Adipocyte (in vitro differentiated cells): ENCODE data around the gene AFG1L.
"Not testable (repeated sequence)": the region's sequence is repeated elsewhere in the genome, so short reads cannot be mapped to it uniquely, and the experiment has no call there.

Source experiments
- DNase-seq: peaks from one replicate; pipeline ENCODE4 v3.0.0-alpha.2; 2015; ENCODE audit warnings: low read depth
- H3K27me3 ChIP-seq: replicated peaks from 2 replicates; pipeline ENCODE4 v1.7.0; 2013; ENCODE audit warnings: mild to moderate bottlenecking, low read length, moderate library complexity; ENCODE audit not compliant: control insufficient read depth, insufficient read depth
- H3K36me3 ChIP-seq: 2 replicates; pipeline ENCODE4 v1.7.0; 2013; ENCODE audit warnings: low read length, mild to moderate bottlenecking, moderate library complexity; ENCODE audit not compliant: control insufficient read depth, insufficient read depth, severe bottlenecking
- H3K4me1 ChIP-seq: 2 replicates; pipeline ENCODE4 v1.7.0; 2013; ENCODE audit warnings: mild to moderate bottlenecking, low read length, moderate library complexity; ENCODE audit not compliant: control insufficient read depth, insufficient read depth
- H3K4me3 ChIP-seq: 2 replicates; pipeline ENCODE4 v1.7.0; 2013; ENCODE audit warnings: mild to moderate bottlenecking, low read length, moderate library complexity
- H3K9ac ChIP-seq: 2 replicates; pipeline ENCODE4 v1.7.0; 2013; ENCODE audit warnings: mild to moderate bottlenecking, low read length, moderate library complexity
- H3K9me3 ChIP-seq: 2 replicates; pipeline ENCODE4 v1.7.0; 2013; ENCODE audit warnings: mild to moderate bottlenecking, low read length, moderate library complexity; ENCODE audit not compliant: control insufficient read depth

Gene AFG1L

DNA sequence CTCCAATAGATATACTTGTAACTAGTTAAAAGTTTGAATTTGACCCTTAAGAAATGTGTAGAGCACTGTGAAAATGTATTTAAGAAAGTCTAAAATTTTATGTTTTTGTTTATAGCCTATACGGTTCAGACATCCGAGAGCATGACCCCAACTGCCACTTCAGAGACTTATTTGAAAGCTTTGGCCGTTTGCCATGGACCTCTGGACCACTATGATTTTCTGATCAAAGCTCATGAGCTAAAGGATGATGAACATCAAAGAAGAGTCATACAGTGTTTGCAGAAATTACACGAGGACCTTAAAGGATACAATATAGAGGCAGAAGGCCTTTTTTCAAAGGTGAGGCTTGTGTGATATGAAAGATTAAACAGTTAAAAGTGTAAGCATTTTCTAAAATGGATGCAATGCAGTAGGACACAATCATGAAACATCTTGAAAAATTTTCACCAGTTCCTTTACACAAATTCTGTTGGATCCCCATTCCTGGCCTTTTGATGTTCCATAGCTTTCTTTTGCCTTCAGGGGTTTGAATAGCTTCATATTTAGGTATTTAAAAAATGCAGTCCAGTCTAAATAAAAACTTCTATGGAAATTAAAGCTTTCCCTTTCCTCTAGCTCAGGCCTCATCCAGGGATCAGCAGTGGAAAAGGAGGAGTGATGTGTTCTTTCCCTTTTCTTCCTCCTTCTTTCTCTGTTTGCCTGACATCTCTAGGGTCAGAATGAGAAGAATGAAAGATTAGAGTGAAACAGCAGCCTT, 29.0 kb downstream of the AFG1L start:
- H3K9me3 ChIP-seq: no peaks in the 10 kb centered on the region
- no peak overlapping the region for H3K9ac ChIP-seq
- no peak overlapping the region for H3K4me3 ChIP-seq
- H3K4me1 ChIP-seq: peaks cover 8% of the 10 kb centered on the region
- peaks cover 28% of the 10 kb centered on the region for H3K36me3 ChIP-seq
- DNase-seq: peak; percentile 44
- no peaks in the 10 kb centered on the region for H3K27me3 ChIP-seq

DNA sequence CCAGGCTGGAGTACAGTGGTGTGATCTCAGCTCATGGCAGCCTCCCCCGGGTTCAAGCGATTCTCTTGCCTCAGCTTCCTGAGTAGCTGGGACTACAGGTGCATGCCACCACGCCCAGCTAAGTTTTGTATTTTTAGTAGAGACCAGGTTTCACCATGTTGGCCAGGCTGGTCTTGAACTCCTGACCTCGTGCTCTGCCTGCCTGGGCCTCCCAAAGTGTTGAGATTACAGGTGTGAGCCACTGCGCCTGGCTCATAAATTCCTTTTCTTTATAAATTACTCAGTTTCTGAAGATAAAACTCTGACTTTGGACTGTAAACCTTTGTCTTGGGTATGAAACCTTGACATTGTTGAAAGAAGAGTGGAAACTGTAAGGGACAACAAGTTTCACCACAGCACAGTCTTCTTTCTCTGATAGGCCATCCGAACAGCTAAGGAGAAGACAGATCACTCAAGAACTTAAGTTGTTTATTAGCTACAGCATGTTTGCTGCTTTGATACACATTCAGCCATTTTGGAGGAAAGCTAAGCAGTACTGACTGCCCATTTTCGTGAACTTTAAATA, 35.4 kb downstream of the AFG1L start:
- peaks cover 14% of the 10 kb centered on the region for H3K36me3 ChIP-seq
- DNase-seq, H3K9me3 ChIP-seq, H3K4me1 ChIP-seq, H3K27me3 ChIP-seq, H3K9ac ChIP-seq, H3K4me3 ChIP-seq: not testable (repeated sequence)

GRCh38 chr6:108330806-108331205, 36.0 kb downstream of the AFG1L start:
- no peak for DNase-seq
- Histone ChIP-seq H3K9ac (no peak overlapping the region), H3K4me1 (no peaks in the 10 kb centered on the region), H3K27me3 (no peaks in the 10 kb centered on the region), H3K9me3 (no peaks in the 10 kb centered on the region), H3K36me3 (peaks cover 14% of the 10 kb centered on the region), H3K4me3 (no peak overlapping the region)

DNA sequence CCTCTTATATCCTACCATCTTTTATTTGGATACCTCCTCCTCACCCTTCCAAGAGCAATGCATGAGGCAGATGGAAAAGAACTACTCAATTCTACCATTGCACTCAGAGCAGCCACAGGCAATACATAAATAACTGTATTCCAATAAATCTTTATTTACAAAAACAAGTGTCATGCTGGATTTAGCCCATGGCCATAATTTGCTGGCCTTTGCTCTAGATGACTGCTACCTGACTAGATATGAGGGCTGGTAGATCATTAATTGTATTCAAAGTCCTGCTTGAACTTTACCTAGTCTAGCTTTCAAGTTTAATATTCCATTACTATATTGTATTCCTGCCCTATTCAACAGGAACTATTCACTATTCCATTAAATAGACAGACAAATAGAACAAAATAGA, 37.1 kb downstream of the AFG1L start:
- Histone ChIP-seq H3K9me3 (no peaks in the 10 kb centered on the region), H3K4me1 (no peaks in the 10 kb centered on the region), H3K36me3 (peaks cover 9% of the 10 kb centered on the region), H3K4me3 (no peak overlapping the region), H3K27me3 (no peaks in the 10 kb centered on the region), H3K9ac (no peak overlapping the region)
- DNase-seq: no peak

GRCh38 chr6:108336971-108337370, 42.1 kb downstream of the AFG1L start:
- Histone ChIP-seq H3K4me1 (peaks cover 9% of the 10 kb centered on the region), H3K36me3 (no peaks in the 10 kb centered on the region), H3K9me3 (no peaks in the 10 kb centered on the region), H3K27me3 (no peaks in the 10 kb centered on the region), H3K4me3 (no peak overlapping the region), H3K9ac (no peak overlapping the region)
- no peak for DNase-seq

DNA sequence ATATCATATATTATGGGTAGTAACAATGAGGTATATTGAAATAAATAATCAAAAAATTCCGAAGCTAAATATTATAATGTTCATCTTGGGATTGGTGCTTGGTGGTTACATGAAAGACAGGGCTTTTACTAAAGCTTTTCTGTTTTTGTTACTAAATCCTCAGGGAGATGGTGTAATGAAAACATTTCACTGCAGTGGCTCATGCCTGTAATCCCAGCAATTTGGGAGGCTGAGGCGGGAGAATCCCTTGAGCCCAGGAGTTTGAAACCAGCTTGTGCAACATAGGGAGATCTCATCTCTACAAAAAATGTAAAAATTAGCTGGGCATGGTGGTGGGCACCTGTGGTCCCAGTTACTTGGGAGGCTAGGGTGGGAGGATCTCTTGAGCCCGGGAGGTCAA, 42.9 kb downstream of the AFG1L start:
- H3K9me3 ChIP-seq: no peaks in the 10 kb centered on the region
- no peaks in the 10 kb centered on the region for H3K36me3 ChIP-seq

DNA sequence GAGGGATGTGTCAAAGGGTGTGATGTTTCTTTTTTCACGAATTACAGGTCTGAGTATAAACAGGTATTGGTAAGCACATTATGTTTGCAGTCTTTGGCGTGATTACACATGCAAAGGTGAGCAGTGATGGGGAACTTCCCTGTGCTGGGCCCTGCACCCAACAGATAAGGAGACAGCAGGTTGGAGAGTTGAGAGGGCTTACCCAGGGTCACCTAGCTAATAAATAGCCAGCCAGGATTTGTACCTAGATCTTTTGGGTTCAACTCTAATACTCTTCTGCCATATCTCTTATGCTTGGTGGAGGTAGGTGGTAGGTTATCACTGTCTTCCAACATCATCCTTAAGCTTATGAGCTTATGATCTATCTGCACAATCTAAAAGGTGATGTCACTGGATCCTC, 46.5 kb downstream of the AFG1L start:
- peaks cover 9% of the 10 kb centered on the region for H3K4me1 ChIP-seq
- H3K36me3 ChIP-seq: no peaks in the 10 kb centered on the region
- no peak overlapping the region for H3K4me3 ChIP-seq
- H3K9ac ChIP-seq: no peak overlapping the region
- no peaks in the 10 kb centered on the region for H3K9me3 ChIP-seq
- DNase-seq: no peak
- no peaks in the 10 kb centered on the region for H3K27me3 ChIP-seq

More for the DNA sequence above, 42.9 kb downstream of the AFG1L start:
- DNase-seq: peak; percentile 29
- Histone ChIP-seq H3K4me3 (no peak overlapping the region), H3K4me1 (peaks cover 9% of the 10 kb centered on the region), H3K27me3 (no peaks in the 10 kb centered on the region), H3K9ac (no peak overlapping the region)

DNA sequence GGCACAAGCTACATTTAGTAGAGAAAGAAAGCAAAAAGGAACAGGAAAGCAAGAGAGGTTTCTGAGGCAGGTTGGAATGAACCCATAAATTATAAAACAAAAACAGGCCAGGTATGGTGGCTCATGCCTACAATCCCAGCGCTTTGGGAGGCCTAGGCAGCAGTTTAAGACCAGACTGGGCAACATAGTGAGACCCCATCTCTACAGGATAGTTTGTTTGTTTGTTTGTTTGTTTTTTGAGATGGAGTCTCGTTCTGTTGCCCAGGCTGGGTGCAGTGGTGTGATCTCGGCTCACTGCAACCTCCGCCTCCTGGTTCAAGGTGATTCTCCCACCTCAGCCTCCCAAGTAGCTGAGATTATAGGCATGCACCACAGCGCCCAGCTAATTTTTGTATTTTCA, 49.0 kb downstream of the AFG1L start:
- Histone ChIP-seq H3K4me1 (no peaks in the 10 kb centered on the region), H3K36me3 (no peaks in the 10 kb centered on the region), H3K9ac (no peak overlapping the region), H3K9me3 (no peaks in the 10 kb centered on the region), H3K4me3 (no peak overlapping the region), H3K27me3 (no peaks in the 10 kb centered on the region)
- no peak for DNase-seq

GRCh38 chr6:108348655-108349349, 53.9 kb downstream of the AFG1L start:
- Histone ChIP-seq H3K9ac (no peak overlapping the region), H3K4me1 (no peaks in the 10 kb centered on the region), H3K4me3 (no peak overlapping the region), H3K27me3 (no peaks in the 10 kb centered on the region), H3K36me3 (no peaks in the 10 kb centered on the region), H3K9me3 (no peaks in the 10 kb centered on the region)
- no peak for DNase-seq

DNA sequence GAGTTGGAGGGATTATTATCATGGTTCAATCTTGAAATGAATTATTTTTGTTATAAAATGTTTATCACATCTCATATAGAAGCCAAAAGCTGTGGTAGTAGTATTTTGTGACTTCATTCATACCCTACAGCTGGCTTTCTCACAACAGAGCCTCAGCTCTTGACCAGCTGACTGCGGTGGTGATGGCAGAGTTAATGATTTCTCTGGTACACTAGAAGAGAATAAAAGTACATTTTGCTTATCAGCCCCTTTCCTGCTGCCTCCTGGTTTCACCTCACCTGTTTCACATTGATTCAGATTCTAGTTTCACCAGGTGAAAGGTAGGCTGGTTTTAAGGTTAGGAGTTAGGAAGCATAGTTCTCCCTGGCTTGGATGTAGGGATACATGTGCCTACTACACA, 55.7 kb downstream of the AFG1L start:
- no peaks in the 10 kb centered on the region for H3K27me3 ChIP-seq
- no peaks in the 10 kb centered on the region for H3K36me3 ChIP-seq
- no peak overlapping the region for H3K4me3 ChIP-seq
- H3K4me1 ChIP-seq: no peaks in the 10 kb centered on the region
- H3K9me3 ChIP-seq: no peaks in the 10 kb centered on the region
- DNase-seq: no peak
- H3K9ac ChIP-seq: no peak overlapping the region

DNA sequence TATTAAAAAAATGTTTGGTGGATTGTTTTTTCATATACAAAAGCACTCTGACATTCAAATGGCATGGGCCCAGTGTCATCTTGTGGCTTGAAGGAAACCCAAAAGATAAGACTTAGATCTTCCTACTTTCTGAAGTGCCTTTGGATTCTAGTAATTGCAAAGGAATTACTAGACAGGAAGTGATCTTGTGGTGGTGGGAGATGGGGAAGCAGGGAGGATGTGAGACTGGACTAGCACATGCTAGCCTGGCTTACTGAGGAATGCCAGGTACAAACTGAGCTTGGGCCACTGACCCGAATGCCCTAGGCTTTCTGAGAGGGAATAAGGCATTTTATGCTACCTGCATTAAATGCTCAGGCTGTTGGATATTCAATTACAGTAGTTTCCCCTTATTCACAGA, 59.0 kb downstream of the AFG1L start:
- no peaks in the 10 kb centered on the region for H3K27me3 ChIP-seq
- no peak overlapping the region for H3K9ac ChIP-seq
- no peaks in the 10 kb centered on the region for H3K4me1 ChIP-seq
- no peaks in the 10 kb centered on the region for H3K36me3 ChIP-seq
- no peak for DNase-seq
- no peaks in the 10 kb centered on the region for H3K9me3 ChIP-seq
- H3K4me3 ChIP-seq: no peak overlapping the region
